Fibroblast of pulmonary artery (primary cell): ENCODE data around the gene LRGUK.
"Not testable (repeated sequence)": the region's sequence is repeated elsewhere in the genome, so short reads cannot be mapped to it uniquely, and the experiment has no call there.

Experiments
- DNase-seq: peaks from one replicate; pipeline ENCODE4 v3.0.0-alpha.2; 2010; ENCODE audit warnings: low read depth
- H3K4me3 ChIP-seq: replicated peaks from 2 replicates; pipeline ENCODE4 v1.5.1; 2011; ENCODE audit warnings: low read depth, mild to moderate bottlenecking, control low read depth, low read length, moderate library complexity
- TF ChIP-seq, protein P1 (sequence below): IDR thresholded peaks from 2 replicates; pipeline ENCODE4 v1.5.1; 2011; ENCODE audit warnings: mild to moderate bottlenecking, control low read depth, low read length, inconsistent platforms; ENCODE audit errors: missing control alignments

The LRGUK gene

GRCh38 chr7:134220236-134220635, 93.1 kb downstream of the LRGUK start:
- no peak overlapping the region for H3K4me3 ChIP-seq
- TF ChIP-seq, protein P1, sequence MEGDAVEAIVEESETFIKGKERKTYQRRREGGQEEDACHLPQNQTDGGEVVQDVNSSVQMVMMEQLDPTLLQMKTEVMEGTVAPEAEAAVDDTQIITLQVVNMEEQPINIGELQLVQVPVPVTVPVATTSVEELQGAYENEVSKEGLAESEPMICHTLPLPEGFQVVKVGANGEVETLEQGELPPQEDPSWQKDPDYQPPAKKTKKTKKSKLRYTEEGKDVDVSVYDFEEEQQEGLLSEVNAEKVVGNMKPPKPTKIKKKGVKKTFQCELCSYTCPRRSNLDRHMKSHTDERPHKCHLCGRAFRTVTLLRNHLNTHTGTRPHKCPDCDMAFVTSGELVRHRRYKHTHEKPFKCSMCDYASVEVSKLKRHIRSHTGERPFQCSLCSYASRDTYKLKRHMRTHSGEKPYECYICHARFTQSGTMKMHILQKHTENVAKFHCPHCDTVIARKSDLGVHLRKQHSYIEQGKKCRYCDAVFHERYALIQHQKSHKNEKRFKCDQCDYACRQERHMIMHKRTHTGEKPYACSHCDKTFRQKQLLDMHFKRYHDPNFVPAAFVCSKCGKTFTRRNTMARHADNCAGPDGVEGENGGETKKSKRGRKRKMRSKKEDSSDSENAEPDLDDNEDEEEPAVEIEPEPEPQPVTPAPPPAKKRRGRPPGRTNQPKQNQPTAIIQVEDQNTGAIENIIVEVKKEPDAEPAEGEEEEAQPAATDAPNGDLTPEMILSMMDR: no peak
- no peak for DNase-seq

- not testable (repeated sequence) for DNase-seq, H3K4me3 ChIP-seq
Measured at GRCh38 chr7:134231296-134231695, 104.2 kb downstream of the LRGUK start.

DNA sequence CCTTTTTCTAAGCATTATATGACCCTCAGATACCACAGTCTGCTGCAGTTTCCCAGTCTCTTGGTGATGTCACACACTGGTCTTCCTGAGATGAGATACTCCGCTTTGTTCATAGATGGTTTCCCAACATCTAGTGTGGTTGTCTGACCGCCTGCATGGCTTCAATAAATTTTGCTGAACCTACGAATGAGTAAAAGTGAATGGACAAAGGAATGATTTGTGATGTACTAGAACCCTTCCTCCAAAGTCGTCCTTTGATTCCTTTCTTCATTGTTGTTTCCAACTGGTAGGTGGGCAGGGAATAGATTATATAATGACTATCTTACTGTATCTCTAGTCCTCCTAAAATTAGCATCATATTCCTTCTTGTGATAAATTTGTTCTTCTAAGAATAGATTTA, 107.1 kb downstream of the LRGUK start:
- H3K4me3 ChIP-seq: no peak overlapping the region
- DNase-seq: no peak
- TF ChIP-seq, protein P1: no peak

DNA sequence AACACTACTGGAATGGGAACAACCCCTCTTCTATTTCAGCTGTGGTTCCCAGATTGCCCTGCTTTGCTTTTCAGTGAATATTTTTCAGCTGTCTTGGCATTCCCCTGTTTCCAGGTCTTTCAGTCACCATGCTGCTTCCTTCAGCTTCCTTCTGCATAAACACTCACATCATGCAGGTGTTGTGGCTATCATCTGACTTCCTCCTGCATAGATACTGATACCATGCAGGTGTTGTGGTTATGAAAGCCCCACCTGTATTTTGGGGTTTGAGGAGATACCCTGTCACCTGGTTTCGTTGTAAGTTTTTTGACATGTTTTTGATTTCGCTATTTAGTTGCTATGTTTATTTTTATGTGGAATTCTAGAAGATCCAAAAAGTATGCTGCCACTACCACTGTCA, 118.1 kb downstream of the LRGUK start:
- TF ChIP-seq, protein P1: no peak
- H3K4me3 ChIP-seq: no peak overlapping the region
- DNase-seq: no peak

GRCh38 chr7:134246347-134246746, 119.2 kb downstream of the LRGUK start:
- no peak overlapping the region for H3K4me3 ChIP-seq
- TF ChIP-seq, protein P1: no peak

DNA sequence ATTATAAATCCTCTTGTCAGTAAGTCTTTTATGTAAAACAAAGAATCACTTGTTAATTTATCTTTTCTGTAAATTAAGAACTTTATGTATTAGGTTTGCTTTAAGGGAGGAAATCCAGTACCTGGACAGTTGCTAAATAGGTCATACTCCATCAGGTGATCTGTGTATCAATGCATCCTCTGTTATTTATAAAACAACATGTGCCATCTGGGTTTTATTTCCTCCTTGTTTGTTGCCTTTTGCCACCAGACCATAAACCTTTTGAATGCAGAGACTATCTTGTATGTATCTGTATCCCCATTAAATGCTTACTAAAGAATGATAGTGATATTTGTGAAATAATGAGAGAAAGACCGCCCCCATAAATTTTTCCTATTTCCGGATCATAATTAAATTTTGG, 119.6 kb downstream of the LRGUK start:
- no peak for DNase-seq
- TF ChIP-seq, protein P1: no peak
- no peak overlapping the region for H3K4me3 ChIP-seq

More at GRCh38 chr7:134246347-134246746, 119.2 kb downstream of the LRGUK start:
- DNase-seq: no peak

DNA sequence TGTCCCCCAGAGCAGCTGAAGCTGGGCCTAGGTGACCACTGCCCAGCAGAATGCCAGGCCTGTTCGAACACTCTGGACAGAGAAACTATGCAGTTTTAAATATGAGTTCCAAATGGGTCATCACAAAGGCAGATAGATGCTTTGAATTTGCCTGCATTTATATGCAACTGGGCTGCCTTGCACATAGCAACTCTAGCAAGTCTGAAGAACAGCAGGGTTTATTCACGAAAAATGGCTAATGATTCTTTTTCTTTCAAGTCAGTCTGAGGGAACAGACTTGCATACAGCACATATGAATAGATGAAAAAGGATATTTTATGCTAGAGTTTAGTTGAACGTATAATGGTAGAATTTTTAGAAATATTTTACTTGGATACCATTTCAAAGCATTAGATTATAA, 121.1 kb downstream of the LRGUK start:
- H3K4me3 ChIP-seq: no peak overlapping the region
- no peak for DNase-seq
- TF ChIP-seq, protein P1: no peak
